Stimulated activated CD4-positive, alpha-beta T cell treated with anti-CD3 and anti-CD28 coated beads, Interleukin-12 subunit alpha, Interleukin-12 subunit beta, amount 100 ng/mL, for 4 hours (primary cell): ENCODE measurements around the gene CERS4.
"Not testable (repeated sequence)": the region's sequence is repeated elsewhere in the genome, so short reads cannot be mapped to it uniquely, and the experiment has no call there.

ENCODE experiments used
- DNase-seq: peaks from one replicate; pipeline ENCODE4 v3.0.0-alpha.2; 2020

CERS4 gene

DNA sequence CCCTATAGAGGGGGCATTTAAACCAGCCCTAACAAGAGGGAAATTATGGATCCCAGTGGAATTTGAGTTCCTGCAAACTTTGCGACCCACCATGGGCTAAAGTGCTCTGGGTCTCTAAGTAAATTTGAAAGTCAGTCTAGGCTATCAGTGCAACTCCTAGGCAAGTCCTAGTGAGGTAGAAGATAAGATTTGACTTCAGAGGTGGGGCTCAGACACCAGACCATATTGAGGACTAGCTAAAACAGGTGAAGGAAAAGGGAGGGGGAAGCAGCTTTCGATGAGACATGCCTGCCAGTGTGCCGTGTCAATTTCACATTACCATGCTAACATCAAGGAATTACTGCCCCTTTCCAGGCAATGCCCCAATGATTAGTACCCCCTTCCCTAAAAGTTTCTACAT lies 60.6 kb downstream of the CERS4 start:
- DNase-seq = no peak

GRCh38 chr19:8276508-8276907 lies 67.3 kb downstream of the CERS4 start:
- DNase-seq = not testable (repeated sequence)

- not testable (repeated sequence) for DNase-seq
These were observed 82.2 kb downstream of the CERS4 start for GRCh38 chr19:8291337-8291736.

- DNase-seq = no peak
These were observed 93.2 kb downstream of the CERS4 start for GRCh38 chr19:8302357-8302691.

GRCh38 chr19:8302734-8303133 lies 93.6 kb downstream of the CERS4 start:
- DNase-seq = no peak

DNA sequence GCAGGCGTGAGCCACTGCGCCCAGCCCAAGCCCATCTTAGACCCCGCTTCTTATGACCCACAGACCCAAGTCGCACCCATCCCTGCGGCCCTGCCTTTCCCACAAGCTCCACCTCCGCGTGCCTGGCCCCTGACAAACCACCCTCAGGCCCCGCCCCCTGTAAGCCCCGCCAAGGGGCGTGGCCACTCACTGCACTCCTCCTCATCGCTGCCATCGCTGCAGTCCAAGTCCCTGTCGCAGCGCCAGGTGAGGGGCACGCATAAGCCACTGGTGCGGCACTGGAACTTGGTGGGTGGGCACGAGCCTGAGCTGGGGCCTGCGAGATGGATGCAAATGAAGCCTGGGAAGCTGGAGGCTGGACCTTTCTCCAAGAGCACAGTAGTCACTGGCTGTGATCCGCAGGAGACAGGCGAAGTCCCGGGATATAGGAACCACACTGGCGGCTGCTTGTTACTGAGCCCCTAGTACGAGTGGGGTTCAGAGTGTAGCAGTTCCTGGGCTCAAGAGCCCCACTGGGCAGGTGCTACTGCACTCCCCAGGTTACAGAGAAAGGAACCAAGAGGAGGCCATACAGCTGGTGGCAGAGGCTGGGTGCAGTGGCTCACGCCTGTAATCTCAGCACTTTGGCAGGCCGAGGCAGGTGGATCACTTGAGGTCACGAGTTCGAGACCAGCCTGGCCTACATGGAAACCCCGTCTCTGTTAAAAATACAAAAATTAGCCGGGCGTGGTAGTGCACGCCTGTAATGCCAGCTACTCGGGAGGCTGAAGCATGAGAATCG lies 95.9 kb downstream of the CERS4 start:
- DNase-seq = no peak

- DNase-seq = no peak
These were observed 96.6 kb downstream of the CERS4 start for GRCh38 chr19:8305798-8306197.

DNA sequence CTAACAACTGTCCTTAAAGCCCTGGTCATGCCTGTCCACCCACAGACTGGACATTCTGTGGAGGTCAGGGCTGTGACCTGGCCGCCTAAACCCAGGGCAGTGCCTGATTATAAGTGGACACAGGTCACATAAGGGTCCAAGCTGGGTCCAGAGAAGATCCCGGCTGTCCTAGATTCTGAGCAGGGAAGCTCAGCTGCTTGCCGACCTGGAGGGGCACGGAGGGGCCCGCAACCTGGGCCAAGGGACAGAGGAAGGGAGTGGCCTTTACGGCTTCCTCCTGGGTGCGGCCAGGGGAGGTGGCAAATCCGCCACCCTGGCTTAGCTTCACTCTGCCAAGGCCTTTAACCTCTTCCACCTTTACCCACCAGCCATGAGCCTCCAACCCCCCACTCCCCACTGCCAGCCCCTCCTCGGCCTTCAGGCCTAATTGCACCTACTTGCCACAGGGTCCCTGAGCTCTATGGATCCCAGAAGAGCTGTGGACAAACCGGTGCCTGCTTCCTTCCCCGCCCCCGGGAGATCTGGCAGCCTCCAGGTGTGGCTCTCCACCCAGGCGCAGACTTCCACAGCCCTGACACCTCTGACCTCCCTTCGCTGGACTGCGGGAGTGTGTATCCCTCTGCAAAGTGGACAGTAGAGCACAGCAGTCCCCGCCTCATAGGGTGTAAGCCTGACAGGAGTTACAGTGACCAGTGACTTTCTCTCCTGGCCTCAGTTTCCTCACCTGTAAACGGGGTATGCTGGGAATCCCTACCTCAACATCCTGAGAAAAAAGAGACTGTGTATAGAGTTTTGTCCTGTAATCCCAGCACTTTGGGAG lies 97.3 kb downstream of the CERS4 start:
- no peak for DNase-seq

GRCh38 chr19:8307400-8307964 lies 98.3 kb downstream of the CERS4 start:
- DNase-seq = no peak

DNA sequence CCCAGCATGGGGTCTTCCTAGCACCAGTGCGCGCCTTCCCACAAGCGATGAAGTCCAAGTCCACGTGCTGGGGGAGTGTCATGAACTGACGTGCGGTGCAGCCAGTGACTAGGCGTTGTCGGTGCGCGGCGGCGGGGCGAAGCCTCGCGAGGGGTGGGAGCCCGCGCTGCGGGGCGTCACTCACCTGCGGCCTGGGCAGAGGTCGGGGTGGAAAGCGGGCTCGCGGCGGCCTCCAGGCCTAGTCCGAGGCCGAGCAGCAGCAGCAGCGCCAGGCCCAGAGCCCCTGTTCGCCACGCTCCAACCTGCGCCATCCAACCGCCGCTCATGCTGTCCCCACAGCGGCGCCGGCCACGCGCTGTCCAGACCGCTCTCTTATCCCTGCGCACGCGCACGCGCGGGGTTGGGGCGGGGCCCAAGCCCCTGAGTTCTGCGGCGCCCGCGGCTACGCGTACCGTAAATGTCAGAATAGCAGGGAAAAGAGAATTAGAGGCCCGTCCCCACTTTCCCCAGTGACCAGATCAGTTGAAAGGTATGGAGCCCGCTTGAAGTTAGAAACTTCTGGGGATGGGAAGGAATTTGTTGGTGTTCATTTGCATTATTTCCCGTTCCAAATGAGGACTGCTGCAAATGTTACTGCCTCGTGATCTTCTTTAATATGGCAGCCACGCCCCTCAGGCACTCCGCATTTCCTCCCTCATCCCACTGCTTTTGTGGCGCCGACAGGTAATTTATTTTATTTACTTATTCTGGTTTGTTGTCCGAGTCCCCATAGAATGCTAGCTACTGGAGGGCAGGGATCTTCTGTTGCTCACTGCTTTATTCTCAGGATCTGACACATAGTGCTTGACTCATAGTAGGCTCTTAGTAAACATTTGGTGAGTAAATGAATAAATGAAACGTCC lies 99.0 kb downstream of the CERS4 start, which contains the start of gene CD320:
TSS of gene CD320 (minus strand) at position 394 of the 902 bp plus-strand sequence. CDS start at position 326, 68 bp downstream.
- DNase-seq = peak; percentile 85

GRCh38 chr19:8308891-8309291 lies 99.7 kb downstream of the CERS4 start:
- DNase-seq = no peak

- DNase-seq = no peak
These were observed 101.3 kb downstream of the CERS4 start for GRCh38 chr19:8310342-8311055.

- no peak for DNase-seq
These were observed 102.5 kb downstream of the CERS4 start for GRCh38 chr19:8311461-8312260.
